BLaER1 (cell line): ENCODE measurements around the gene FKRP.

Experiments used
- H3K27ac ChIP-seq: shearing (Covaris generic); formaldehyde crosslinking; 2 replicates; pipeline ENCODE4 v1.8.1; 2022
- H3K27me3 ChIP-seq: shearing (Covaris generic); formaldehyde crosslinking; 2 replicates; pipeline ENCODE4 v1.8.1; 2022
- H3K36me3 ChIP-seq: shearing (Covaris generic); formaldehyde crosslinking; 2 replicates; pipeline ENCODE4 v1.8.1; 2022
- H3K4me1 ChIP-seq: shearing (Covaris generic); formaldehyde crosslinking; 2 replicates; pipeline ENCODE4 v1.8.1; 2022
- H3K4me2 ChIP-seq: shearing (Covaris generic); formaldehyde crosslinking; 2 replicates; pipeline ENCODE4 v1.8.1; 2022
- H3K4me3 ChIP-seq: shearing (Covaris generic); formaldehyde crosslinking; 2 replicates; pipeline ENCODE4 v1.8.1; 2022
- H3K9ac ChIP-seq: shearing (Covaris generic); formaldehyde crosslinking; 2 replicates; pipeline ENCODE4 v1.8.1; 2022
- H3K9me3 ChIP-seq: shearing (Covaris generic); formaldehyde crosslinking; 2 replicates; pipeline ENCODE4 v1.8.1; 2022
- H4K20me1 ChIP-seq: shearing (Covaris generic); formaldehyde crosslinking; 2 replicates; pipeline ENCODE4 v1.8.1; 2022
- Cebpa-rat ChIP-seq: shearing (Covaris generic); IDR thresholded peaks from 2 replicates; pipeline ENCODE4 v1.8.1; 2022

Gene FKRP

GRCh38 chr19:46782355-46783019 is 36.6 kb downstream of the FKRP start:
- H4K20me1 ChIP-seq, result peaks cover 100% of the 10 kb centered on the region
- no peaks in the 10 kb centered on the region for H3K27me3 ChIP-seq
- no peaks in the 10 kb centered on the region for H3K9me3 ChIP-seq
- peaks cover 71% of the 10 kb centered on the region for H3K4me1 ChIP-seq
- no peak for TF ChIP-seq Cebpa-rat
- H3K9ac ChIP-seq, result peak overlapping the region; percentile 11; the same call in 1 of the 2 replicates
- H3K4me2 ChIP-seq, result peak overlapping the region; percentile 92
- H3K27ac ChIP-seq, result peak overlapping the region; percentile 28
- peaks cover 88% of the 10 kb centered on the region for H3K36me3 ChIP-seq
- no peak overlapping the region for H3K4me3 ChIP-seq

GRCh38 chr19:46783670-46784069 is 37.8 kb downstream of the FKRP start:
- H3K4me1 ChIP-seq, result peaks cover 63% of the 10 kb centered on the region
- TF ChIP-seq Cebpa-rat, result no peak
- H3K36me3 ChIP-seq, result peaks cover 76% of the 10 kb centered on the region
- H3K9ac ChIP-seq, result peak overlapping the region; percentile 99
- peak overlapping the region; percentile 95 for H3K27ac ChIP-seq
- no peaks in the 10 kb centered on the region for H3K27me3 ChIP-seq
- no peaks in the 10 kb centered on the region for H3K9me3 ChIP-seq
- H4K20me1 ChIP-seq, result peaks cover 96% of the 10 kb centered on the region
- peak overlapping the region; percentile 89 for H3K4me3 ChIP-seq
- H3K4me2 ChIP-seq, result peak overlapping the region; percentile 92

GRCh38 chr19:46784262-46785053 is 38.6 kb downstream of the FKRP start:
- peak overlapping the region; percentile 99 for H3K9ac ChIP-seq
- H4K20me1 ChIP-seq, result peaks cover 88% of the 10 kb centered on the region
- H3K9me3 ChIP-seq, result no peaks in the 10 kb centered on the region
- peak overlapping the region; percentile 95 for H3K27ac ChIP-seq
- H3K36me3 ChIP-seq, result peaks cover 68% of the 10 kb centered on the region
- peak overlapping the region; percentile 92 for H3K4me2 ChIP-seq
- TF ChIP-seq Cebpa-rat, result no peak
- H3K4me1 ChIP-seq, result peaks cover 63% of the 10 kb centered on the region
- peak overlapping the region; percentile 89 for H3K4me3 ChIP-seq
- no peaks in the 10 kb centered on the region for H3K27me3 ChIP-seq

GRCh38 chr19:46785054-46785979 is 39.5 kb downstream of the FKRP start:
- Histone ChIP-seq H4K20me1 (peaks cover 80% of the 10 kb centered on the region), H3K9me3 (no peaks in the 10 kb centered on the region), H3K4me2 (peak overlapping the region; percentile 92), H3K4me1 (peaks cover 63% of the 10 kb centered on the region), H3K4me3 (peak overlapping the region; percentile 89), H3K27ac (peak overlapping the region; percentile 95), H3K27me3 (no peaks in the 10 kb centered on the region), H3K36me3 (peaks cover 60% of the 10 kb centered on the region), H3K9ac (peak overlapping the region; percentile 99)
- no peak for TF ChIP-seq Cebpa-rat

GRCh38 chr19:46785980-46786235 is 40.1 kb downstream of the FKRP start:
- Histone ChIP-seq H3K4me3 (peak overlapping the region; percentile 89), H3K4me2 (peak overlapping the region; percentile 92), H4K20me1 (peaks cover 74% of the 10 kb centered on the region), H3K4me1 (peaks cover 63% of the 10 kb centered on the region), H3K9ac (peak overlapping the region; percentile 99), H3K27me3 (no peaks in the 10 kb centered on the region), H3K9me3 (no peaks in the 10 kb centered on the region), H3K27ac (peak overlapping the region; percentile 95), H3K36me3 (peaks cover 54% of the 10 kb centered on the region)
- no peak for TF ChIP-seq Cebpa-rat

- Histone ChIP-seq H3K36me3 (peaks cover 49% of the 10 kb centered on the region), H3K27ac (peak overlapping the region; percentile 95), H3K9ac (peak overlapping the region; percentile 99), H3K4me3 (peak overlapping the region; percentile 89), H3K9me3 (no peaks in the 10 kb centered on the region), H4K20me1 (peaks cover 68% of the 10 kb centered on the region), H3K4me1 (peaks cover 63% of the 10 kb centered on the region), H3K27me3 (no peaks in the 10 kb centered on the region), H3K4me2 (peak overlapping the region; percentile 92)
- no peak for TF ChIP-seq Cebpa-rat
Measured at GRCh38 chr19:46786236-46787039, 40.6 kb downstream of the FKRP start.

- Histone ChIP-seq H3K36me3 (peaks cover 43% of the 10 kb centered on the region), H3K4me3 (peak overlapping the region; percentile 89), H3K9me3 (no peaks in the 10 kb centered on the region), H3K9ac (peak overlapping the region; percentile 99), H3K27ac (peak overlapping the region; percentile 95), H3K4me1 (peaks cover 67% of the 10 kb centered on the region), H3K27me3 (no peaks in the 10 kb centered on the region), H4K20me1 (peaks cover 63% of the 10 kb centered on the region), H3K4me2 (peak overlapping the region; percentile 92)
- no peak for TF ChIP-seq Cebpa-rat
Measured at GRCh38 chr19:46787040-46787330, 41.1 kb downstream of the FKRP start.

GRCh38 chr19:46787331-46788261 is 41.7 kb downstream of the FKRP start:
- H3K27ac ChIP-seq, result peak overlapping the region; percentile 95
- H3K27me3 ChIP-seq, result no peaks in the 10 kb centered on the region
- H3K9me3 ChIP-seq, result no peaks in the 10 kb centered on the region
- peaks cover 37% of the 10 kb centered on the region for H3K36me3 ChIP-seq
- H4K20me1 ChIP-seq, result peaks cover 57% of the 10 kb centered on the region
- TF ChIP-seq Cebpa-rat, result no peak
- peak overlapping the region; percentile 99 for H3K9ac ChIP-seq
- H3K4me3 ChIP-seq, result peak overlapping the region; percentile 89
- H3K4me2 ChIP-seq, result peak overlapping the region; percentile 92
- peaks cover 69% of the 10 kb centered on the region for H3K4me1 ChIP-seq
